Mesothelial cell of epicardium (in vitro differentiated cells): ENCODE results near the gene THUMPD2. TPM values are rescaled to one million over a fixed set of nuclear protein-coding genes. Genes with fewer than 3 reads are reported as not detected.

ENCODE experiments used
- DNase-seq, 2 experiments: peaks; one replicate each; pipeline ENCODE4 v3.0.0; 2021; ENCODE audit warnings: low spot score in 2 of 2; ENCODE audit not compliant: unreplicated experiment in 2 of 2
- H3K27ac Mint-ChIP-seq: 2 replicates; pipeline ENCODE4 v1.8.0; 2021; ENCODE audit warnings: mixed read lengths
- H3K27me3 Mint-ChIP-seq: 2 replicates; pipeline ENCODE4 v1.8.0; 2021; ENCODE audit warnings: low read depth, mixed read lengths
- H3K36me3 Mint-ChIP-seq: 2 replicates; pipeline ENCODE4 v1.8.0; 2021; ENCODE audit warnings: mixed read lengths
- H3K4me1 Mint-ChIP-seq: 2 replicates; pipeline ENCODE4 v1.8.0; 2021; ENCODE audit warnings: mixed read lengths
- H3K4me3 Mint-ChIP-seq: 2 replicates; pipeline ENCODE4 v1.8.0; 2021; ENCODE audit warnings: mild to moderate bottlenecking, moderate library complexity, mixed read lengths
- H3K9me3 Mint-ChIP-seq: 2 replicates; pipeline ENCODE4 v1.8.0; 2021; ENCODE audit warnings: mixed read lengths
- CTCF ChIP-seq: fragments of 200-600 bp; sonication (generic); IDR thresholded peaks from one replicate; pipeline ENCODE4 v1.5.0; 2021; ENCODE audit warnings: antibody characterized with exemption; ENCODE audit not compliant: unreplicated experiment
- total RNA-seq: library from RNA; stranded (reverse); gene quantifications from 3 replicates; pipeline ENCODE4 v1.2.1, GENCODE V29; 2021

The THUMPD2 gene
- total RNA-seq, 1 donor from 2014 or later: 17.3 TPM

- H3K4me1 Mint-ChIP-seq: peaks cover 33% of the 10 kb centered on the region
- no peak overlapping the region for H3K4me3 Mint-ChIP-seq
- no peak for TF ChIP-seq CTCF
- H3K27me3 Mint-ChIP-seq: no peaks in the 10 kb centered on the region
- H3K9me3 Mint-ChIP-seq: peaks cover 6% of the 10 kb centered on the region
- no peak for DNase-seq
- H3K27ac Mint-ChIP-seq: no peak overlapping the region
- peaks cover 2% of the 10 kb centered on the region for H3K36me3 Mint-ChIP-seq
Observed at GRCh38 chr2:39717067-39717466, 62.0 kb downstream of the THUMPD2 start.

- Mint-ChIP-seq H3K36me3 (peaks cover 2% of the 10 kb centered on the region), H3K4me1 (peaks cover 33% of the 10 kb centered on the region), H3K27ac (no peak overlapping the region), H3K27me3 (no peaks in the 10 kb centered on the region), H3K9me3 (peaks cover 6% of the 10 kb centered on the region), H3K4me3 (no peak overlapping the region)
- DNase-seq: no peak
- no peak for TF ChIP-seq CTCF
Observed at GRCh38 chr2:39715822-39716221, 63.2 kb downstream of the THUMPD2 start.

GRCh38 chr2:39715095-39715494 lies 64.0 kb downstream of the THUMPD2 start:
- no peak for TF ChIP-seq CTCF
- H3K4me3 Mint-ChIP-seq: no peak overlapping the region
- no peaks in the 10 kb centered on the region for H3K27me3 Mint-ChIP-seq
- no peak for DNase-seq
- H3K36me3 Mint-ChIP-seq: peaks cover 2% of the 10 kb centered on the region
- H3K9me3 Mint-ChIP-seq: peaks cover 6% of the 10 kb centered on the region
- H3K27ac Mint-ChIP-seq: no peak overlapping the region
- H3K4me1 Mint-ChIP-seq: peaks cover 33% of the 10 kb centered on the region

- Mint-ChIP-seq H3K9me3 (peaks cover 8% of the 10 kb centered on the region), H3K27me3 (no peaks in the 10 kb centered on the region), H3K36me3 (peaks cover 5% of the 10 kb centered on the region), H3K4me1 (peaks cover 31% of the 10 kb centered on the region), H3K4me3 (no peak overlapping the region), H3K27ac (no peak overlapping the region)
- DNase-seq: no peak
- no peak for TF ChIP-seq CTCF
Observed at GRCh38 chr2:39712953-39713352, 66.1 kb downstream of the THUMPD2 start.

- Mint-ChIP-seq H3K9me3 (peaks cover 11% of the 10 kb centered on the region), H3K4me1 (peaks cover 25% of the 10 kb centered on the region), H3K4me3 (no peak overlapping the region), H3K27ac (no peak overlapping the region), H3K36me3 (peaks cover 9% of the 10 kb centered on the region), H3K27me3 (no peaks in the 10 kb centered on the region)
- TF ChIP-seq CTCF: no peak
- no peak for DNase-seq
Observed at GRCh38 chr2:39710807-39711206, 68.3 kb downstream of the THUMPD2 start.

- peaks cover 11% of the 10 kb centered on the region for H3K36me3 Mint-ChIP-seq
- no peak for DNase-seq
- TF ChIP-seq CTCF: no peak
- H3K27ac Mint-ChIP-seq: no peak overlapping the region
- H3K4me3 Mint-ChIP-seq: no peak overlapping the region
- no peaks in the 10 kb centered on the region for H3K27me3 Mint-ChIP-seq
- H3K9me3 Mint-ChIP-seq: peaks cover 14% of the 10 kb centered on the region
- H3K4me1 Mint-ChIP-seq: peaks cover under 1% of the 10 kb centered on the region
Observed at GRCh38 chr2:39708003-39708402, 71.1 kb downstream of the THUMPD2 start.
